Transverse colon (tissue), 4 donors: Measurements from ENCODE around the gene CAPZA1. TPM values are rescaled to one million over a fixed set of nuclear protein-coding genes. Genes with fewer than 3 reads are reported as not detected.
A peak's percentile ranks its signal among the peaks of the same experiment; 100 is the strongest.

Experiments used
- DNase-seq: peaks from one replicate; pipeline ENCODE4 v3.0.0-alpha.2; 2019
- H3K27ac ChIP-seq, 4 donors: fragments of 200-600 bp; sonication (generic); 2 replicates each; pipeline ENCODE4 v1.5.1; 2016 to 2018; ENCODE audit warnings: inconsistent platforms in 4 of 4
- H3K27me3 ChIP-seq: fragments of 200-600 bp; sonication (generic); 2 replicates; pipeline ENCODE4 v1.5.1; 2017; ENCODE audit warnings: inconsistent platforms
- H3K36me3 ChIP-seq, 4 donors: fragments of 200-600 bp; sonication (generic); 2 replicates each; pipeline ENCODE4 v1.5.1; 2017 to 2019; ENCODE audit warnings: inconsistent platforms in 4 of 4
- H3K4me1 ChIP-seq, 4 donors: fragments of 200-600 bp; sonication (generic); 2 replicates each; pipeline ENCODE4 v1.5.1; 2017 to 2020; ENCODE audit warnings: inconsistent platforms in 4 of 4
- H3K4me3 ChIP-seq, 4 donors: fragments of 200-600 bp; sonication (generic); 1 replicate in 1 of 4; 2 replicates in 3 of 4; pipeline versions ENCODE4 v1.5.1 to v1.6.1; 2017 to 2019; ENCODE audit warnings: inconsistent platforms in 4 of 4
- H3K9me3 ChIP-seq, 2 donors: fragments of 200-600 bp; sonication (generic); 2 replicates each; pipeline ENCODE4 v1.5.1; 2017 to 2019; ENCODE audit warnings: inconsistent platforms in 2 of 2
- CTCF ChIP-seq, 5 experiments: fragments of 200-600 bp in 3 of 5; fragments of 450-650 bp in 2 of 5; sonication (generic) in 3 of 5; IDR thresholded peaks; 1 replicate in 2 of 5; 2 replicates in 3 of 5; pipeline ENCODE4 v1.5.1; 2016 to 2017; ENCODE audit warnings: antibody characterized with exemption in 5 of 5, inconsistent platforms in 3 of 5, mild to moderate bottlenecking in 2 of 5, moderate library complexity in 1 of 5
- EP300 ChIP-seq: sonication (generic); formaldehyde crosslinking; IDR thresholded peaks from one replicate; pipeline ENCODE4 v1.6.1; 2017; ENCODE audit warnings: antibody characterized with exemption, low read depth
- POLR2A ChIP-seq: fragments of 450-650 bp; IDR thresholded peaks from one replicate; pipeline ENCODE4 v1.6.1; 2016; ENCODE audit warnings: antibody characterized with exemption, mild to moderate bottlenecking, moderate library complexity
- POLR2AphosphoS5 ChIP-seq, 3 donors: sonication (generic); formaldehyde crosslinking; IDR thresholded peaks; one replicate each; pipeline ENCODE4 v1.6.1; 2016; ENCODE audit warnings: antibody characterized with exemption in 3 of 3
- WGBS, 2 donors: methylation state at CpG; one replicate each; pipeline ENCODE4 v1.1.5; 2018; ENCODE audit warnings: low coverage in 1 of 2; 5-methylcytosine and 5-hydroxymethylcytosine counted together
- in situ Hi-C, 4 donors: fragments of 200-750 bp; cut with MboI; loops; one replicate each; pipeline versions ENCODE4 v1.15.0 to v1.15.1; 2017; ENCODE audit warnings: low sequenced_read_pairs in 3 of 4, low pct_ligation_motif_present in 1 of 4, low pct_unique_long_range_greater_than_20kb in 1 of 4
- intact Hi-C: fragments of 100-400 bp; cut with DNase I; formaldehyde crosslinking; loops from one replicate; pipeline ENCODE4 v1.15.1; 2023; ENCODE audit warnings: low total_unique reads
- total RNA-seq, 4 donors: library from RNA; depleted of rRNA; stranded (reverse); fragments of >200 nt; gene quantifications; one replicate each; pipeline ENCODE4 v1.1.0, GENCODE V29; 2016

Gene CAPZA1
- total RNA-seq, 4 donors from 2014 or later: 44.2 to 228 (median 123) TPM

GRCh38 chr1:112674986-112675727 is 55.5 kb downstream of the CAPZA1 start:
- intact Hi-C loops: no loop called here
- Histone ChIP-seq H3K27me3 (no peaks in the 10 kb centered on the region), H3K27ac (peak overlapping the region; percentile 85 to 94 (median 91)), H3K4me3 (peak overlapping the region; percentile 68 to 89 (median 78)), H3K36me3 (no peaks in the 10 kb centered on the region), H3K4me1 (peaks cover 11 to 24% (median 16%) of the 10 kb centered on the region in 4 donors), H3K9me3 (no peaks in the 10 kb centered on the region)
- DNase-seq: peak; percentile 53
- in situ Hi-C loops: no loop called here
- 0% methylated on average over 2 to 34 of the region's 68 CpGs for WGBS, 2 donors
- no peak for TF ChIP-seq POLR2A
- no peak for TF ChIP-seq CTCF (IDR thresholded peaks at IDR 0.05)
- no peak for TF ChIP-seq EP300
- no peak for TF ChIP-seq POLR2AphosphoS5 (IDR thresholded peaks at IDR 0.05)

GRCh38 chr1:112675728-112676381 is 56.2 kb downstream of the CAPZA1 start:
- intact Hi-C loops (no loop called here), in situ Hi-C loops (no loop called here)
- Histone ChIP-seq H3K4me1 (peaks cover 11 to 24% (median 16%) of the 10 kb centered on the region in 4 donors), H3K4me3 (peak overlapping the region in 3 of 4 donors; percentile 68 to 89 (median 79)), H3K27ac (peak overlapping the region; percentile 85 to 94 (median 91)), H3K27me3 (no peaks in the 10 kb centered on the region), H3K36me3 (no peaks in the 10 kb centered on the region), H3K9me3 (no peaks in the 10 kb centered on the region)
- DNase-seq: no peak
- 50 to 74% methylated on average over 5 to 7 of the region's 7 CpGs for WGBS, 2 donors
- TF ChIP-seq POLR2AphosphoS5 (IDR thresholded peaks at IDR 0.05) (no peak), POLR2A (no peak), CTCF (IDR thresholded peaks at IDR 0.05) (no peak), EP300 (no peak)

- TF ChIP-seq POLR2AphosphoS5 (IDR thresholded peaks at IDR 0.05): no peak
- TF ChIP-seq POLR2A: no peak
- no peak for DNase-seq
- Histone ChIP-seq H3K4me1 (peaks cover 11 to 24% (median 16%) of the 10 kb centered on the region in 4 donors), H3K9me3 (no peaks in the 10 kb centered on the region), H3K27ac (no peak overlapping the region), H3K36me3 (no peaks in the 10 kb centered on the region), H3K4me3 (no peak overlapping the region), H3K27me3 (no peaks in the 10 kb centered on the region)
- WGBS, 2 donors: 89 to 95% methylated on average over 3 of the region's 3 CpGs
- intact Hi-C loops (no loop called here), in situ Hi-C loops (no loop called here)
Observed at GRCh38 chr1:112676543-112676942, 56.9 kb downstream of the CAPZA1 start.

- intact Hi-C loops: no loop called here
- WGBS, 2 donors: 98 to 100% methylated on average over 1 to 4 of the region's 4 CpGs
- in situ Hi-C loops: no loop called here
Observed at GRCh38 chr1:112677501-112677900, 57.9 kb downstream of the CAPZA1 start.

More at GRCh38 chr1:112677501-112677900, 57.9 kb downstream of the CAPZA1 start:
- Histone ChIP-seq H3K27me3 (no peaks in the 10 kb centered on the region), H3K4me3 (no peak overlapping the region), H3K4me1 (peaks cover 11 to 24% (median 16%) of the 10 kb centered on the region in 4 donors), H3K36me3 (no peaks in the 10 kb centered on the region), H3K27ac (no peak overlapping the region), H3K9me3 (no peaks in the 10 kb centered on the region)
- TF ChIP-seq EP300 (no peak), CTCF (IDR thresholded peaks at IDR 0.05) (no peak), POLR2A (no peak)
- no peak for DNase-seq
